Erythroblast (primary cell): ENCODE data around the gene PNPLA7.

Experiments used
- GATA1 ChIP-seq: IDR thresholded peaks from 2 replicates; pipeline ENCODE4 v1.6.1; 2011; ENCODE audit warnings: low read depth, mild to moderate bottlenecking, control low read depth, low read length, moderate library complexity
- POLR2A ChIP-seq: IDR thresholded peaks from 2 replicates; pipeline ENCODE4 v1.6.1; 2011; ENCODE audit warnings: mild to moderate bottlenecking, low read length

GRCh38 chr9:137531099-137531765 is 19.0 kb downstream of the PNPLA7 start:
- TF ChIP-seq POLR2A, result no peak
- TF ChIP-seq GATA1, result no peak
